ENCODE measurements around the gene MUC20.

DNA sequence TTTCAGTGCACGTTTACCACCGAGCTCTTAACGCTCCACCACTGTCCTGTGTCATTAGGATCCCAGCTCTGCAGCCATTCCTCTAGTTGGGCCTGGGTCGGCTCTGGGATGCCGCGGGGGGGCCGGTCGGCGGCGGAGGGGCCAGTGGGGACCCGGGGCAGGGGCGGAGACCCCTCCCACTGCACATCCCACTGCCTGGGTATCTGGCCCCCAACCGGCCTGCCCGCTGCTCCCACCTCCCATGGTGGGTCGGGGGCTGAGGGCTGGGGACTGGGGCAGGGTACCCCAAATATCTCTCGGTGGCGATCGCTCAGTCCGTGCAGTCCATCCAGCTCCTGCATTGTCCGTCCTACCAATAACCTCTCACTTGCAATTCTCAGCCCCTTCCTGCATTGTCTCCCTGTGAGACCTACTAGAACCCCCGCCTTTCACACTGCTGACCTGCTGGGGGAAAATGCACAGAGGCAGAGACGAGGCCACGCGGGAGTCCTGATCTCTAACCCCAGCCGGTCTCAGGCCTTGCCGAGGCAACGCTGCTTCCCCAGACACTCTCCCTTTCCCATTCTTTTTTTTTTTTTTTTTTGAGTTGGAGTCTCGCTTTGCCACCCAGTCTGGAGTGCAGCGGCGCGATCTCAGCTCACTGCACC, 24.0 kb upstream of the MUC20 start:
- no peak for TF ChIP-seq POLR2A (IDR thresholded peaks at IDR 0.05)
- TF ChIP-seq, protein P1, sequence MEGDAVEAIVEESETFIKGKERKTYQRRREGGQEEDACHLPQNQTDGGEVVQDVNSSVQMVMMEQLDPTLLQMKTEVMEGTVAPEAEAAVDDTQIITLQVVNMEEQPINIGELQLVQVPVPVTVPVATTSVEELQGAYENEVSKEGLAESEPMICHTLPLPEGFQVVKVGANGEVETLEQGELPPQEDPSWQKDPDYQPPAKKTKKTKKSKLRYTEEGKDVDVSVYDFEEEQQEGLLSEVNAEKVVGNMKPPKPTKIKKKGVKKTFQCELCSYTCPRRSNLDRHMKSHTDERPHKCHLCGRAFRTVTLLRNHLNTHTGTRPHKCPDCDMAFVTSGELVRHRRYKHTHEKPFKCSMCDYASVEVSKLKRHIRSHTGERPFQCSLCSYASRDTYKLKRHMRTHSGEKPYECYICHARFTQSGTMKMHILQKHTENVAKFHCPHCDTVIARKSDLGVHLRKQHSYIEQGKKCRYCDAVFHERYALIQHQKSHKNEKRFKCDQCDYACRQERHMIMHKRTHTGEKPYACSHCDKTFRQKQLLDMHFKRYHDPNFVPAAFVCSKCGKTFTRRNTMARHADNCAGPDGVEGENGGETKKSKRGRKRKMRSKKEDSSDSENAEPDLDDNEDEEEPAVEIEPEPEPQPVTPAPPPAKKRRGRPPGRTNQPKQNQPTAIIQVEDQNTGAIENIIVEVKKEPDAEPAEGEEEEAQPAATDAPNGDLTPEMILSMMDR (IDR thresholded peaks at IDR 0.05): no peak

Data from testis (tissue), 2 donors.